GM12892 (cell line): ENCODE measurements around the gene PRR20E.

Experiments
- DNase-seq: peaks from one replicate; pipeline ENCODE4 v3.0.0; 2011; ENCODE audit not compliant: insufficient read length
- FAIRE-seq: peaks from 2 replicates; lab custom pipeline; 2011; peaks lifted over from hg19 to GRCh38; lab: Jason Lieb, UNC
- POLR2A ChIP-seq: IDR thresholded peaks from 2 replicates; pipeline ENCODE4 v1.6.1; 2011; ENCODE audit warnings: low read depth, low read length, control low read depth
- POLR2AphosphoS5 ChIP-seq: IDR thresholded peaks from 2 replicates; pipeline ENCODE4 v1.6.1; 2011; ENCODE audit warnings: low read depth, low read length, control low read depth
- TAF1 ChIP-seq: IDR thresholded peaks from 2 replicates; pipeline ENCODE4 v1.6.1; 2011; ENCODE audit warnings: low read depth, mild to moderate bottlenecking, control low read depth, low read length, borderline replicate concordance

Gene PRR20E

DNA sequence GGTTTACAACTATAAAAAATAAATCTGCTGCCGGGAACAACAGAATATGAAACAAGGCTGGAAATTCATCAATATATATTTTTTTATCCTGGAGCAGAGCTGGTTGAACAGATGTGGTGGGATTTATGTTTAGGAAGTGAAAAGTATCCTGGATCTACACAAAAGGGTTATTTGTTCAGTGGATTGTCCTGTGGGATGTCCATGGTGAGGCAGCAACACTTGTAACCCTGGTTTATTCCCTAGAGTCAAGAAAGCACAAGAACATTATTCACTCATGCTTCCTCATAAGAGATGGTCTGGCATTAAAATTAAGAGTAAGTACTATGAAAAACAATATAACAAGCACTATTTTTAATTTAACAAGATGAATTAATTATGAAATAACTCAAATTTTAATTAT lies 46.0 kb downstream of the PRR20E start:
- FAIRE-seq = no peak
- DNase-seq = no peak
- no peak for TF ChIP-seq POLR2A
- no peak for TF ChIP-seq TAF1
- TF ChIP-seq POLR2AphosphoS5 = no peak
